A673 (cell line): ENCODE results near the gene ATP8A2. TPM values are rescaled to one million over a fixed set of nuclear protein-coding genes. Genes with fewer than 3 reads are reported as not detected.

Source experiments
- BruUV-seq: library from RNA; stranded (reverse); fragments of 400-500 nt; replicated peaks from 2 replicates; lab custom pipeline; 2021; lab: Mats Ljungman, UMichigan
- CTCF ChIA-PET: fragments of 300-600 bp; sonication (Branson Sonifier 250); formaldehyde crosslinking; loops from one replicate; lab custom pipeline; 2022; ENCODE audit warnings: antibody characterized with exemption; lab: Charles Lee
- POLR2A ChIA-PET: fragments of 300-600 bp; sonication (Branson Sonifier 250); formaldehyde crosslinking; loops from one replicate; lab custom pipeline; 2022; ENCODE audit warnings: antibody characterized with exemption; ENCODE audit not compliant: low non-redundant PET; lab: Charles Lee
- DNase-seq: peaks from one replicate; pipeline ENCODE4 v3.0.0-alpha.2; 2015; ENCODE audit warnings: low spot score
- H3K27ac ChIP-seq: fragments of 200-600 bp; sonication (generic); 2 replicates; pipeline ENCODE4 v1.5.1; 2016; ENCODE audit warnings: mixed run types, low read depth, mild to moderate bottlenecking, mixed read lengths, antibody characterized with exemption, low read length; ENCODE audit not compliant: poor library complexity, severe bottlenecking
- H3K27me3 ChIP-seq: fragments of 200-600 bp; sonication (generic); replicated peaks from 2 replicates; pipeline ENCODE4 v1.6.1; 2017; ENCODE audit warnings: mixed run types, low read depth, mild to moderate bottlenecking, mixed read lengths, antibody characterized with exemption, low read length; ENCODE audit not compliant: insufficient read depth, poor library complexity
- H3K36me3 ChIP-seq: fragments of 200-600 bp; sonication (generic); 2 replicates; pipeline ENCODE4 v1.6.1; 2016; ENCODE audit warnings: mixed run types, mild to moderate bottlenecking, mixed read lengths, antibody characterized with exemption, low read length; ENCODE audit not compliant: insufficient read depth, poor library complexity, severe bottlenecking
- H3K4me1 ChIP-seq: fragments of 200-600 bp; sonication (generic); 2 replicates; pipeline ENCODE4 v1.6.1; 2017; ENCODE audit warnings: mixed run types, mild to moderate bottlenecking, mixed read lengths, antibody characterized with exemption, low read length; ENCODE audit not compliant: insufficient read depth, poor library complexity, severe bottlenecking
- H3K4me3 ChIP-seq: fragments of 200-600 bp; sonication (generic); 2 replicates; pipeline ENCODE4 v1.5.1; 2016; ENCODE audit warnings: low read depth, mixed run types, mild to moderate bottlenecking, mixed read lengths, low read length; ENCODE audit not compliant: poor library complexity, severe bottlenecking
- H3K9me3 ChIP-seq: fragments of 200-600 bp; sonication (generic); 2 replicates; pipeline ENCODE4 v1.6.1; 2016; ENCODE audit warnings: mixed run types, low read depth, mild to moderate bottlenecking, mixed read lengths, antibody characterized with exemption, low read length; ENCODE audit not compliant: poor library complexity, severe bottlenecking
- CTCF ChIP-seq: fragments of 300-800, 200-600 bp; sonication (generic); conservative IDR thresholded peaks from 2 replicates; pipeline ENCODE4 v1.5.1; 2017; ENCODE audit warnings: low read depth, mild to moderate bottlenecking, antibody characterized with exemption, low read length, moderate library complexity, mixed read lengths
- EZH2 ChIP-seq: fragments of 200-600 bp; sonication (generic); IDR thresholded peaks from 2 replicates; pipeline ENCODE4 v1.6.1; 2017; ENCODE audit warnings: borderline replicate concordance, low read depth, mild to moderate bottlenecking, mixed read lengths, antibody characterized with exemption, low read length; ENCODE audit not compliant: poor library complexity, severe bottlenecking
- intact Hi-C: fragments of 100-400 bp; cut with micrococcal nuclease; formaldehyde crosslinking; loops from one replicate; pipeline ENCODE4 v1.10.0; 2022; ENCODE audit not compliant: unreplicated experiment
- total RNA-seq: library from RNA; stranded (reverse); gene quantifications from 2 replicates; pipeline ENCODE4 v1.2.3, GENCODE V29; 2021

ATP8A2 gene
- total RNA-seq, 1 experiment from 2014 or later: 0.92 TPM

- intact Hi-C loops: no loop called here
- Histone ChIP-seq H3K9me3 (no peaks in the 10 kb centered on the region), H3K4me1 (no peaks in the 10 kb centered on the region), H3K36me3 (no peaks in the 10 kb centered on the region), H3K27me3 (no peaks in the 10 kb centered on the region), H3K4me3 (no peak overlapping the region), H3K27ac (no peak overlapping the region)
- no peak for DNase-seq
- TF ChIP-seq CTCF (no peak), EZH2 (no peak)
- ChIA-PET CTCF (no interaction called here), POLR2A (no interaction called here)
- no TSS peak for BruUV-seq
Measured at GRCh38 chr13:25860862-25861261, 489.1 kb downstream of the ATP8A2 start.

DNA sequence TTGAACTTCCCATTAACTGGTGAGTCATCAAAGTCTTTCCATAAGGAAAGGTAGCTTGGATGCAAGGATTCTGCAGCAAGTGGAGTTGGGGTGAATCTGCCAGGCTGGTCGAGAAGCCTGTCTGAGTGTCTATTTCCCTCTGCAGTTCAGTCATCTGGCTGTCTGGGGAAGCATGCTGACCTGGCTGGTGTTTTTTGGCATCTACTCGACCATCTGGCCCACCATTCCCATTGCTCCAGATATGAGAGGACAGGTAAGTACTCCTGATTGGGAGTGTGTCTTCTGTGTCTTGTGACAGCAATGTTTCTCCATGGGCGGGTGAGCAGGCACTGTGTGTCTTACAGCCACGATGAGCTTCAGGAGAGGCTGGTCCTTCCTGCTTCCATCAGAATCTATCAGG, 490.4 kb downstream of the ATP8A2 start:
- TF ChIP-seq EZH2 (no peak), CTCF (no peak)
- Histone ChIP-seq H3K9me3 (no peaks in the 10 kb centered on the region), H3K27me3 (no peaks in the 10 kb centered on the region), H3K4me1 (no peaks in the 10 kb centered on the region), H3K4me3 (no peak overlapping the region), H3K27ac (no peak overlapping the region), H3K36me3 (no peaks in the 10 kb centered on the region)
- intact Hi-C loops: no loop called here
- no TSS peak for BruUV-seq
- no peak for DNase-seq
- CTCF ChIA-PET: no interaction called here
- POLR2A ChIA-PET: no interaction called here

- no peaks in the 10 kb centered on the region for H3K36me3 ChIP-seq
- TF ChIP-seq EZH2 (no peak), CTCF (no peak)
- ChIA-PET POLR2A (no interaction called here), CTCF (no interaction called here)
- intact Hi-C loops: no loop called here
- no peaks in the 10 kb centered on the region for H3K27me3 ChIP-seq
- H3K4me3 ChIP-seq: no peak overlapping the region
- no peaks in the 10 kb centered on the region for H3K9me3 ChIP-seq
- DNase-seq: no peak
- H3K27ac ChIP-seq: no peak overlapping the region
- no peaks in the 10 kb centered on the region for H3K4me1 ChIP-seq
- BruUV-seq: no TSS peak
Measured at GRCh38 chr13:25864116-25864515, 492.3 kb downstream of the ATP8A2 start.
